Sciatic nerve (tissue), 2 donors: ENCODE results near the gene ZNF282. TPM values are rescaled to one million over a fixed set of nuclear protein-coding genes. Genes with fewer than 3 reads are reported as not detected.

ENCODE experiments used
- ATAC-seq: fragments of 200-7000 bp; cut with Tn5 transposase; one replicate; pipeline ENCODE4 v1.9.1; 2020; ENCODE audit warnings: mild to moderate bottlenecking, moderate library complexity
- DNase-seq: peaks from one replicate; pipeline ENCODE4 v3.0.0-alpha.2; 2020; ENCODE audit warnings: low spot score
- intact Hi-C: fragments of 100-400 bp; cut with DNase I; formaldehyde crosslinking; loops from one replicate; pipeline ENCODE4 v1.14.2; 2022
- total RNA-seq: library from RNA; stranded (reverse); fragmentation: NEBNext Ultra II Directional; extraction: Animal tissue kit (Norgen Biotek cat#: 25700); gene quantifications from one replicate; pipeline ENCODE4 v1.2.1, GENCODE V29; 2021
- donor health status: DM: no; HTN: no; CAD: no.
- donor health status: DM: no; HTN: no; CAD: no.

Gene ZNF282
- total RNA-seq = 27.2 TPM

DNA sequence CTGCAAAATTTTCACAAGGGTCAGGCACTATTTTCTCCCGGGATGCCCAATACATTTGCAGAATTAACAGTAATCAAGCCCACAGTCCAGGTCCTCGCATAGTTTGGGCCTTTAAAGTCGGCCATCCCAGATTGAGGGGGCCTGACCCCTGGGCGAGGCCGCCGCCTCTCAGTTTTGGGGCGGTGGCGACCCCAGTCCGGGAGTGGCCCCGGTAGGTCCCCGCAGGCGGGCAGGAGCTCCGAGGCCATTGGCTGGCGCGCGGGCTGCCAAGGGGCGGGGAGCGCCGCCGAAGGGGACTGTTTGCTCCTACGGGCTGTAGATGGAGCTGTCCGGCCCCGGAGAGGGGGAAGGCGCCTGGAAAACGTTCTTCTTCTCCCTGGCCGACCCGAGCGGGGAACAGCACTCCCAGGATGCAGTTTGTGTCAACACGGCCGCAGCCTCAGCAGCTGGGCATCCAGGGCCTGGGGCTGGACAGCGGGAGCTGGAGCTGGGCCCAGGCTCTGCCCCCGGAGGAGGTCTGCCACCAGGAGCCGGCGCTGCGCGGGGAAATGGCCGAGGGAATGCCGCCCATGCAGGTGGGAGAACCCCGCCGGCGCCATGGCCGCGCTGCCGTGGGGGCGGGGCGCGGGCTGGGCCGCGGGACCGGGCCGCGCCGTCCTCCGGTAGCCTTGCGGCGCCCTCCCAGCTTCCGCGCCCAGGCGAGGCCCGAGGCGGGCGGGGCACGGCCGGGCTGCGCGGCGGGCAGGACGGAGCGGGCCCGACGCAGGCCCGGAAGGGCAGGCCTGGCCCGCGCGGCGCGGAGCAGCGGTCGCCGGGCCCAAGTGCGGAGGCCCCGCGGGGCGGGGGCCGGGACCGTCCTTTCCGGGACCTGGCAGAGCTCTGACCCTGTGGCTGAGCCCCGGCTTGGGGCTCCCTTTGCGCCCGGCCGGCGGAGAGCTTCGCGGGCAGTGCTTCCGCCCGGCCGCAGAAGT is at the start of gene ZNF282:
ZNF282 (plus strand) TSS at position 367 of the 971 bp plus-strand sequence; CDS start at position 411, 44 bp downstream.
- peak; percentile 91 for DNase-seq
- intact Hi-C loops = no loop called here
- peak; percentile 99 for ATAC-seq

DNA sequence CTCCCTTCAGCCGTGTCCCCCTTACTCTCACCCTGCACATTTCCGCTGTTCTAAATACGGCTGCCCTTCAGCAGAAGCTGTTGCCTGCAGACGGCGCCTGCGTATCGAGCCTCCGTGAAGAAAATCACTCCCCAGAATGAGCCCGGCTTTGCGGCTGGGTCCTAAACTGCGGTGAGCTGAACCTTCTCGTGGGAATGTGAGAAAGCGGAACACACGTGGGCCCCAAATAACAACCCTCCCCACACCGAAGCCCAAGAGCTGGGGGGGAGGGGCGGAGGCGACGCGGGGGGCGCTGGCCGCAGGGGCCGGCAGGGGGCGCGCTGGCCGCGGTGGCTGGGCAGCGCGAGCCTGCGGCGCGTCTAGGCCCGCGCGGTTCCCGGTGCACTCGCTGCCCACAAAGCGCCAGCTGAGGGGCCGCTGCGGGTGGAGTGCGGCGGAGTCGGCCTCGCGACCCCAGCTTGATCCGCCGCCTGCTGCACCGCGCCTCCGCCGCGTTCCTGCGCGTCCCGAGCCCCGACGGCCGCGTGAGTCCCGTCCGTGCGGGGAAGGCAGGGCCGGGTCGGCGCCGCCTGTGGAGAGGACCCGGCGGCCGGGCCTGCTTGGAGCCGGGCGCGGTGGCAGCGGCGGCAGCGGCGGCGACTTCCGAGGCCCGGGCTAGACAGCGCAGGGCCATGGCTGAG is 48.1 kb upstream of the ZNF282 start, which contains the start of gene ZNF398:
ZNF398 (plus strand) TSS at position 382 of the 680 bp plus-strand sequence; CDS start at position 672, 290 bp downstream.
- intact Hi-C loops = no loop called here
- DNase-seq = peak; percentile 83

DNA sequence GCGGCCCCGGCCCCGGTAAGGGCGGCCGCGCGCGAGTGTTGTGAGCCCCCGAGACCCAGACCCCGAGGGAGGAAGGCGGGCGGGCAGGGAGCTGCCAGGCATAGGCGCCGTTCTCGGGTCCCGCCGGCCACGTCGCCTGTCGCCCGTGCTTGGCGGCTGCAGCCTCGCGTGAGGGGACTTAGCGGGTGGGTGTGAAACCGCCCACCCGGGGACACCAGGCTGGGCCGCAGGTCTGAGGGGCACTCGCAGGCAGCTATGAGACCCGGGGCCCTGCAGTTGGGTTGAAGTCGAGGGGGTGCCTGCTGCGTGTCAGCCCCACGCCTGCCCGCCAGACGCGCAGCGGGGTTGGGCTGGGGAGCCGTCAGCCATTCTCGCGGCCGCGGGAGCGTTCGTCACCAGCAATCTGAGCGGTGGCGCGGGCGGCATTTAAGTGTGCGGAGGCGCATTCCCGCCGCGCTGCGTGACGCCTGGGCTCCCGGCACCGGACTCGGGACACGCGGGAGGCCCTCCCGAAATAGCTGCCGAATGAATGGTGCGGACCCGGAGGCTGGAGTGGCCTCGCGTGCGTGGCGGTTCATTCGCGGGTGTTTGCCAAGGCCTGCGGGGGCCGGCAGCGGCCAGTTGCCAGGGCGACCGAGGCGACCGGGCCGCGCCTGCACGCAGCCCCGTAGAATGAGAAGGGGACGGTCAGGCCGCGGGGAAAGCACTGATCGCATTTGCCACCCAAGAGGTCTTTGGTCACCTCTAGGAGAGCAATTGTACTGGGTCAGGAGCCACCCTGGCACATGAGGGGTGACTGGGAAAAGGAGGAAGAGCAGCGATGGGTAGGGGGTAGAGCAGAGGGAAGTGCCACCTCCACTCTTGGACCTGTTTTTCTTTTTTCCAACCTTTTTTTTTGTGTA is 47.3 kb upstream of the ZNF282 start:
- ATAC-seq (peak; percentile 29), DNase-seq (peak; percentile 69)
- intact Hi-C loops = no loop called here

More for the DNA sequence above, 48.1 kb upstream of the ZNF282 start, which contains the start of gene ZNF398:
- peak; percentile 92 for ATAC-seq

DNA sequence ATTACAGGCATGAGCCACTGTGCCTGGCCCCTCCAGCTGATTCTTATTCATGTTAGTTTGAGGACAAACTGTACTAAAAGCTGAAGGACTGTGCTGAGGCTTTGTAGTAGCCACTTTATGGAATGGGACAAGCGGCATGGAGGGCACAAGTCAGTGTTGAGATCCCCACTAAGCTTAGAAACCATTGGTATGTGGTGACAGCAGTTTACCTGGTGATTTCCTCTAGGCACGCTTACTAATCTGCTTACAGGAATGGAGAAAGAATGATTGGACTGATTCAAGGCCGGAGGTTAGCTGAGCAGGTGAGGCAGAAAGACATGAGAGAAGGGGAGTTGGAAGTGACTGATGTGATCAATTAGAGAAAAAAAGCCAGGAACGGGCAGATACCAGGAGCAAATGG is 44.4 kb upstream of the ZNF282 start:
- DNase-seq = no peak
- no peak for ATAC-seq
- intact Hi-C loops = no loop called here

DNA sequence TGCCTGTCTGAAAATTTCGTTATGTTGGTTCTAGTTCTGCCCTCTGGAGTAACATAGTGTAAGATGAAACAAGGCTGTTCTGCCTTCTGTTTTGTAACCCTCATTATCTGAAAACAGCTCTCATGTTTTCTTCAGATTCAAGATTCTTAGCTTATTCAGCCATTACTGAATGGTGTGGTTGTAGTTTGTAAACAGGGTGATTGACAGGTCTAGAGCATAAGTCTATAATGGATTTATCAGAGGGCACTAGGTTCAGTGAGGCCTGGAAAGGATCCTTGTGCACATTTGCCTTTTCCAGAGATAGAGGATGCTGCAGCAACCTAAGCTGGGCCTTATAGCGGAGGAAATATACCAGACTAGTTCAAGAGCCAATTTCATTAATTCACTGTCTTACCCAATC is 42.0 kb upstream of the ZNF282 start:
- intact Hi-C loops = no loop called here
- ATAC-seq = no peak
- no peak for DNase-seq

DNA sequence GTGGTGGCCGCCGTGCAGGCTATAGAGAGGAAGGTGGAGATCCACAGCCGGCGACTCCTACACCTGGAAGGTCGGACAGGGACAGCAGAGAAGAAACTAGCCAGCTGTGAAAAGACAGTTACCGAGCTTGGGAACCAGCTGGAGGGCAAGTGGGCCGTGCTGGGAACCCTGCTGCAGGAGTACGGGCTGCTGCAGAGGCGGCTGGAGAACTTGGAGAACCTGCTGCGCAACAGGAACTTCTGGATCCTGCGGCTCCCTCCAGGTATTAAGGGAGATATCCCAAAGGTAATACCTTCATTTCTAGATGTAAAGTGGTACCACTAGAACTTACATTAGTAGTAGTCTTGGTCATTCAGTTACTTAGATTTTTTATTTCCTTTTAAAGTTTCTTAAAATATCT is 41.3 kb upstream of the ZNF282 start:
- no peak for DNase-seq
- no peak for ATAC-seq
- intact Hi-C loops = no loop called here

DNA sequence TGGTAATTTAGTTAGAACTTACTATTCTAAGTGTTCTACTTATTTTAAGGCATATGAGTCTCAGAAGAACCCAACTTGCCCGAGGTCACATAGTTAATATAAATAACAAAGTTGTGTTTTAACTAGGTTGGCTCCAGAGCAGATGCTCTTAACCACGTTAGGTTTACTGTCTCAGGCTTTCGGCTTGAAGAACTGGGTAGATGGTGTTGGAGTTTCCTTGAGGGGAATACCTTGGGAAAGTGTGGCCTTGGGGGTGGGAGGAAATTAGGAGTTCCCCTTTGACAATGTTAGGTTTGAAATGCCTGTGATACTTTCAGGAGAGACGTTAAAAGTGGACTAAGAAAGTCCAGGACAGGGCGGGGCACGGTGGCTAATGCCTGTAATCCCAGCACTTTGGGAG is 38.4 kb upstream of the ZNF282 start:
- DNase-seq (no peak), ATAC-seq (no peak)

DNA sequence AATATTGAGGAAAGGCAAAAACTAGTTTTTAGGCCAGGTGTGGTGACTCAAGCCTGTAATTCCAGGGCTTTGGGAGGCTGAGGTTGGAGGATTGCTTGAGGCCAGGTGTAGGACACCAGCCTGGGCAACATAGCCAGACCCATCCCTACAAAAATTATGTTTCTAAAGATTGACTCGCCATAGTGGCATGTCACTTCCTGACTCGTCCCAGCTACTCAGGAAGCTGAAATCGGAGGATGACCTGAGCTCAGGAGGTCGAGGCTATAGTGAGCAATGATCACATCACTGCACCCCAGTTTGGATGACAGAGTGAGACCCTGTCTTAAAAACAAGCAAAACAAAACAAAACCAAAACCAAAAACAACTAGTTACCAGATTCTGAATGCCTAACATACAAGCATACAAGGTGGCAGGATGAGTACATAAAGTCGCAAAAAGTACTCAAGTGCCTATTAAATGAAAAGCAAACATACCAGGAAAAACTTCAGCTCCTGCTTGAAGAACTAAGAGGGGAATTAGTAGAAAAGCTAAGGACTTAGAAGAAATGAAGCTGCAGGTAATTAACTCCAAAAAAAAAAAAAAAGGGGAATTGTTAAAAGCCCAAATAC is 34.0 kb upstream of the ZNF282 start:
- DNase-seq = no peak
- intact Hi-C loops = no loop called here
- ATAC-seq = no peak

More for the DNA sequence above, 38.4 kb upstream of the ZNF282 start:
- intact Hi-C loops = no loop called here

DNA sequence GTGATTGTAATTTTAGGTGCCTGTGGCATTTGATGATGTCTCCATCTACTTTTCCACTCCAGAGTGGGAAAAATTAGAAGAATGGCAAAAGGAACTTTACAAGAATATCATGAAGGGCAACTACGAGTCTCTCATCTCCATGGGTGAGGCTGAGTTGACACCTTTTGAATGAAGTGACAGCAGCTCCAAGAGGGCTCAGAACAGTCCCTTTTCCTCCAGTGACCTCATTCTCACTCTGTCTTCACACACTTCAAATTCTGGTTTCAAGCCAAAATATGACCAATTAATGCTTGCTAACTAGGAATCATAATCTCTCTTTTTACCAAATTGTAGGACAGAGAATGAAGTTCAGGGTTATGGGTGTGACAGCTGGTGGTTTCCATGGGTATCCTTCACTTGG is 29.2 kb upstream of the ZNF282 start:
- ATAC-seq (no peak), DNase-seq (no peak)
- intact Hi-C loops = no loop called here

DNA sequence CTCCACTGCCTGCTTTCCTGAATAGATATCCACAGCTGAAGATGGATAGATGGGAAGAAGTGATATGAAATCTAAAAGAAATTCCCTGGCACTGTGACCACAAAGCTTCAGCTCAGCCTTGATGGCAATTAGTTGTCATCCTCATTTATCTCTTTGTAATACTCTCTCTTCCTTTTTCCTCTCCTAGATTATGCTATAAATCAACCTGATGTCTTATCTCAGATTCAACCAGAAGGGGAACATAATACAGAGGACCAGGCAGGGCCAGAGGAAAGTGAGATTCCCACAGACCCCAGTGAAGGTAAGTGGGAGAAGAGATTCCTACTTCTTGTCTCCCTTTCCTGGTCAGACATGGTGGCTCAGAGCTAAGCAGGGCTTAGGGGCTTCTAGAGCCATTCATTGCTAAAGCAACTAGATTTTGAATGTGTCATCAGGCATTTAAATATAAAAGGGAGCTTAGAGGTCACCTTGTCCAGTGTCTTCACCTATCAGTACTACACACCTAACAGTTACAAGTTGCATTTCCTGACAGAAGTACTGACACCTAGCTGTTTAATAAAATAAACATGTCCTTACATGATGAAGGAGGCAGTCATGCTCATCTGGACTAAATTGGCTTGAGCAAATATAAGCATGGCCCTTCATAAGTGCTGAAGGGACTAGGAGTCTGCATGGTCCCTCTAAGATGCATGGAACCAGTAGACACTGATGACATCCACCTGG is 28.6 kb upstream of the ZNF282 start:
- ATAC-seq = no peak
- intact Hi-C loops = no loop called here
- no peak for DNase-seq

DNA sequence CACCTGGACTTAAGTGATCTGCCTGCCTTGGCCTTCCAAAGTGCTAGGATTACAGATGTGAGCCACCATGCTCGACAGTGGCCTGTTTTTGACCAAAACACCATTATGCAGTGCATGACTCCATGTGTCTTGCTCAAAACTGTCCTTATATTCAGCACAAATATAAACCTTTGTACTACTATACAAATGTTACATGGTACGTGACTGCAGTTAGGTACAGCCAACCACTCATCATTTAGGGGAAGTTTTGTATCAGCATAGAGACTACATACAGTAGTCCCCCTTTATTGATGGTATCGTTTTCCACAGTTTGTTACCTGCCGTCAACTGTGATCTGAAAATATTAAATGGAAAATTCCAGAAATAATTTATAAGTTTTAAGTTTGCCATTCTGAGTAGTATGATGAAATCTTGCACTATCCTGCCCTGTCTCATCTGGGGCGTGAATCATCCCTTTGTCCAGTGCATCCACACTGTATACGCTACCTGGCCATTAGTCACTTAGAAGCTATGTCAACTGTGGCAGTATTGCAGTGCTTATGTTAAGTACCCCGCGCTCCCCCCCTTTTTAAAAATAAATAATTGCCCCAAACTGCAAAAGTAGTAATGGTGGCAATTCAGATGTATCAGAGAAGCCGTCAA is 23.3 kb upstream of the ZNF282 start:
- ATAC-seq = no peak
- no peak for DNase-seq
- intact Hi-C loops = no loop called here

DNA sequence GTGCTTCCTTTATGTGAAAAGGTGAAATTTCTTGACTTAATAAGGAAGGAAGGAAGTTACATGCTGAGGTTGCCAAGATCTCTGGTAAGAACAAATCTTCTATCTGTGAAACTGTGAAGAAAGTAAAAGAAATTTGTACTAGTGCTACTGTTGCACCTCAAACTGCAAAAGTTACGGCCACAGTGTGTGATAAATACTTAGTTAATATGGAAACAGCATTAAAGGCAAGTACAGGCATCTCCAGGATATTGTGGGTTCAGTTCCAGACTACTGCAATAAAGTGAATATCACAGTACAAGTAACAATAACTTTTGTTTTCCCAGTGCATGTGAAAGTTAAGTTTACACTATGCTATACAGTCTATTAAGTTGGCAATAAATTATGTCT is 22.8 kb upstream of the ZNF282 start:
- ATAC-seq (no peak), DNase-seq (no peak)
- intact Hi-C loops = no loop called here

DNA sequence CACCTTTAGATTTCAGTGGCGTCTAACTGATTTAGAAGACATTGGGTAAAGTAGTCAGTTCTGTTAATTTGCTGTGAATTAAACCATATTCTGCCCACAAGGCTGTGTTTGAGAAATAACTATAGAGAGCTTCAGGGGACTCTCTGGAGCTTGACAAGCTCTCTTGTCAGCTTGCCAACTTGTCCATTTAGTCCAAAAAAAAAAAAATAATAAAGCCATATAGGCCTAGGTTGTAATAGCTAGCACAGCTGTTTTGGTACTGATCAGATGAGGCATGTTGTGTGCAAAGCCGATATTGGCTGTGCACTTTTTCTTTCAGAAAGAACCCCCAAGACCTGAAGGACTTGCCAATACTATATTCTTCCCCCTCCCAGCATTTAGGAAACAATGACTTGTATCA is 20.2 kb upstream of the ZNF282 start:
- intact Hi-C loops = no loop called here
- DNase-seq (no peak), ATAC-seq (no peak)

DNA sequence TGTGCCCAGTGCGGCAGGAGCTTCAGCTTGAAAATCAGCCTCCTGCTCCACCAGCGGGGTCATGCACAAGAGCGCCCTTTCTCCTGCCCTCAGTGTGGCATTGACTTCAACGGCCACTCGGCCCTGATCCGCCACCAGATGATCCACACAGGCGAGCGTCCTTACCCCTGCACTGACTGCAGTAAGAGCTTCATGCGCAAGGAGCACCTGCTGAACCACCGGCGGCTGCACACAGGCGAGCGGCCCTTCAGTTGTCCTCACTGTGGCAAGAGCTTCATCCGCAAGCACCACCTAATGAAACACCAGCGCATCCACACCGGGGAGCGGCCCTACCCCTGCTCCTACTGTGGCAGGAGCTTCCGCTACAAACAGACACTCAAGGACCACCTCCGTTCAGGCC is 16.1 kb upstream of the ZNF282 start:
- no peak for DNase-seq
- ATAC-seq = no peak
- intact Hi-C loops = no loop called here

DNA sequence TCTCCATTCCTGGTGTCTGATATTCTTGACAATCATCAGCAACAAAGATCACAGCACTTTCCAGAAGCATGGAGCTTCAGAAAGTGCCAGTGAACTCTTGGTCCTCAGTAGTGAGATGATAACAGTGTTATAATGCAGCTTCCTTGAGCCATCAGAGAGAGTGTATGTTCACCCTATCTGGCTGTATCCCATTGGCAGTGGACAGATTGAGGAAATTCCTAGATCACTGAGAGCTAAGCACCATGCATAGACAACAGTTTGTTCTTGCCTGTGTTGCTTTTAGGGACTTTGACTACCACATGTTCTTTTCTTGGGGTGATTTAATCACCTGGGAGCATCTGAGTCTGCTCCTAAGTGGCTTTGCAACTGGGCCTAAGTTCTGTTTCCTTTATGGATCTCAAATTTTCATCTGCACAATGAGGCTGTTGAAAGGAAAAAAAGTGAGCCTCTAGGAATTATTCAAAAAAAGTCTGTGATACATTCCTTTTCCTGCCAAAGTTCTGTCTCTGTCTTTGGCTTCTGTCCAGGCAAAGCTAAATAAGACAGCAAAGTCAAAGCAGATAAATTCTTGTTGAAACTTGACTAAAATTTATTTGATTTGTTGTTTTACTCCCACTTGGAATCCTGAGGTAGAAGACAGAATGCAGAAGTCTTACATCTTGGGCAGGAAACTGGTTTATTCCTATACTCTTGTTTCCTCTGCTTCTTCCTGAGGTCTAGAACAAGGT is 14.5 kb upstream of the ZNF282 start:
- intact Hi-C loops = no loop called here
- ATAC-seq = no peak

DNA sequence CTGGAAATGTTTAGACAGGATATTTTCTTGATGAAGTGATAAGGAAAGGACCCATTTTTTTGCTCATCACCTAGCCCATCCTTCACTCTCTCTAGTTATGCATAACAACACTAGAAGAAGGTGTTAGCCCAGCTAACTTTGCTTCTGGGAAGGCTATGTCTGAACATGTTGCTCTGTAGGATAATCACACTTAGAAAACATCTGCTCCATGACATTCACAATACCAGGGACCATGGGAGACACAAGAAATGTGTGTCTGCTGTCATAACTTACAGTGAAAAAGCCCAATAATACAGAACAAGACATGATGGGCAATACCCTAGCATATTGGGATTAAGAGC is 13.9 kb upstream of the ZNF282 start:
- intact Hi-C loops = no loop called here
- ATAC-seq (no peak), DNase-seq (no peak)

More for the DNA sequence above, 14.5 kb upstream of the ZNF282 start:
- no peak for DNase-seq

DNA sequence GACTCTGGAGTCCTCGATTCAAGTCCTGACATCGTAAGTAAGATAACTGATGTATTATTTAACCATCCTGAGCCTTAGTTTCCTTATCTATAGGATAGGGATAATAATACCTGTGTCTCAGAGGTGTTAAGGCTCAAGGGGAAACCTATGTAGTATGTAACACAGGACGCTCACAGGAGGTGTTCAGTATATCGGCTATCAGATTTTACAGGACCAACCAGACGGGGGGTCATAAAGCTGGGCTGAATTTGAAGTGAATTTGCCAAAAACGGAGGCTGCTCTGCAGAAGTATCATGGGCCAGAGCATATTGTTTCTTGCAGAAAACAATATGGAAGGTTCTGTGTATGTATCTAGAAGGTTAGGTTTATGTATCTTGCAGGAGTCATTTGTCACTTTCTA is 11.1 kb upstream of the ZNF282 start:
- ATAC-seq = no peak
- no peak for DNase-seq
- intact Hi-C loops = no loop called here
